CD8-positive, alpha-beta memory T cell (primary cell): ENCODE data around the gene NFASC. TPM values are rescaled to one million over a fixed set of nuclear protein-coding genes. Genes with fewer than 3 reads are reported as not detected.
A peak's percentile ranks its signal among the peaks of the same experiment; 100 is the strongest.

ENCODE experiments used
- CTCF ChIA-PET: fragments of 350-600 bp; sonication (Branson Sonifier 250); formaldehyde crosslinking; loops from one replicate; lab custom pipeline; 2021; ENCODE audit warnings: antibody characterized with exemption; lab: Charles Lee
- POLR2A ChIA-PET: fragments of 350-600 bp; sonication (Branson Sonifier 250); formaldehyde crosslinking; loops from one replicate; lab custom pipeline; 2021; ENCODE audit warnings: antibody characterized with exemption; lab: Charles Lee
- DNase-seq, 5 donors: peaks; one replicate each; pipeline versions ENCODE4 v3.0.0 to v3.0.0-alpha.2; 2020 to 2022; ENCODE audit warnings: mixed read lengths in 1 of 5
- H3K27ac ChIP-seq: one replicate; pipeline ENCODE4 v1.7.0; 2013; ENCODE audit warnings: low read depth, mild to moderate bottlenecking, low read length, moderate library complexity
- H3K27me3 ChIP-seq: 2 replicates; pipeline ENCODE4 v1.7.0; 2013; ENCODE audit warnings: low read length, mild to moderate bottlenecking; ENCODE audit not compliant: insufficient read depth, poor library complexity, severe bottlenecking
- H3K36me3 ChIP-seq: 2 replicates; pipeline ENCODE4 v1.7.0; 2013; ENCODE audit warnings: mild to moderate bottlenecking, low read length, moderate library complexity; ENCODE audit not compliant: insufficient read depth
- H3K4me1 ChIP-seq: 2 replicates; pipeline ENCODE4 v1.7.0; 2013; ENCODE audit warnings: mild to moderate bottlenecking, low read length, moderate library complexity; ENCODE audit not compliant: insufficient read depth
- H3K4me3 ChIP-seq: 2 replicates; pipeline ENCODE4 v1.7.0; 2013; ENCODE audit warnings: mild to moderate bottlenecking, low read length
- H3K9me3 ChIP-seq: 2 replicates; pipeline ENCODE4 v1.7.0; 2013; ENCODE audit warnings: mild to moderate bottlenecking, low read length
- H3K27ac Mint-ChIP-seq, 8 donors: one replicate each; pipeline ENCODE4 v1.8.0; 2020 to 2021; ENCODE audit warnings: mixed read lengths in 8 of 8, mild to moderate bottlenecking in 6 of 8, inconsistent platforms in 3 of 8, moderate library complexity in 3 of 8
- H3K27me3 Mint-ChIP-seq, 2 donors: one replicate each; pipeline ENCODE4 v1.8.0; 2020 to 2021; ENCODE audit warnings: mixed read lengths in 2 of 2, mild to moderate bottlenecking in 1 of 2, moderate library complexity in 1 of 2
- H3K36me3 Mint-ChIP-seq, 3 donors: one replicate each; pipeline ENCODE4 v1.8.0; 2020 to 2021; ENCODE audit warnings: mixed read lengths in 3 of 3, inconsistent platforms in 1 of 3, mild to moderate bottlenecking in 1 of 3
- H3K4me1 Mint-ChIP-seq, 3 donors: one replicate each; pipeline ENCODE4 v1.8.0; 2020 to 2021; ENCODE audit warnings: mixed read lengths in 3 of 3, inconsistent platforms in 1 of 3, mild to moderate bottlenecking in 1 of 3
- H3K4me3 Mint-ChIP-seq, 7 donors: one replicate each; pipeline ENCODE4 v1.8.0; 2020 to 2021; ENCODE audit warnings: mixed read lengths in 7 of 7, mild to moderate bottlenecking in 6 of 7, moderate library complexity in 4 of 7, inconsistent platforms in 2 of 7
- H3K9me3 Mint-ChIP-seq, 5 donors: one replicate each; pipeline ENCODE4 v1.8.0; 2020 to 2022; ENCODE audit warnings: mixed read lengths in 5 of 5, mild to moderate bottlenecking in 3 of 5, moderate library complexity in 2 of 5, inconsistent platforms in 1 of 5
- polyA plus RNA-seq: library from polyadenylated mRNA; unstranded; fragments of 300-500 nt; fragmentation: Illumina TruSeq; gene quantifications from one replicate; pipeline ENCODE4 v1.2.3, GENCODE V29; 2021
- total RNA-seq, 2 experiments: library from RNA; stranded (reverse); gene quantifications; one replicate each; pipeline ENCODE4 v1.2.3, GENCODE V29; 2021

NFASC gene
- total and polyA plus RNA-seq, 3 experiments from 2014 or later = 0.11 to 0.16 TPM; not detected in 1

DNA sequence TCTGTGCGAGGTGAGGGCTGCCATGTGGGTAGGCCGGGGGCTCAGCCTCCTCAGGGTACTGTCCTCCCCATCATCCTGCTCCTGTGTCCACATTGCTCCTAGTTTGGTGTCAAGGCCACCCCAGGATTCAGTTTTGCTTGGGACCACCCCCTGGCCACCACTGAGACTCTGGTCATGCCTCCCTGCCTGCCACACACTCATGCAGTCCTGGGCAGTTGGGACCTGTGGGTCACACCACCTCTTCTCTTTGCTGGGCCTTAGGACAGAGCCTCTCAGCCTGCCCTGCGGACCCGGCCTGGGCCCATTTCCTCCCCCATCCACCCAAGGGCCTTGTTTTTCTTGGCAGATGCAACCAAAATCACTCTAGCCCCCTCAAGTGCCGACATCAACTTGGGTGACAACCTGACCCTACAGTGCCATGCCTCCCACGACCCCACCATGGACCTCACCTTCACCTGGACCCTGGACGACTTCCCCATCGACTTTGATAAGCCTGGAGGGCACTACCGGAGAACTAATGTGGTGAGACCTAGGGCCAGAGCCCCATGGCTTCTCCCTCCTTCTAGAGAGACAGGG lies 194.2 kb downstream of the NFASC start:
- Histone ChIP-seq H3K4me1 (no peaks in the 10 kb centered on the region), H3K9me3 (no peaks in the 10 kb centered on the region), H3K27me3 (no peaks in the 10 kb centered on the region), H3K27ac (no peak overlapping the region), H3K4me3 (no peak overlapping the region), H3K36me3 (no peaks in the 10 kb centered on the region)
- Mint-ChIP-seq H3K27me3 (no peaks in the 10 kb centered on the region), H3K9me3 (no peaks in the 10 kb centered on the region), H3K4me3 (no peak overlapping the region), H3K27ac (no peak overlapping the region), H3K4me1 (no peaks in the 10 kb centered on the region), H3K36me3 (no peaks in the 10 kb centered on the region)
- peak in 1 of 5 donors; percentile 6 for DNase-seq
- POLR2A ChIA-PET = no interaction called here
- CTCF ChIA-PET = no interaction called here

DNA sequence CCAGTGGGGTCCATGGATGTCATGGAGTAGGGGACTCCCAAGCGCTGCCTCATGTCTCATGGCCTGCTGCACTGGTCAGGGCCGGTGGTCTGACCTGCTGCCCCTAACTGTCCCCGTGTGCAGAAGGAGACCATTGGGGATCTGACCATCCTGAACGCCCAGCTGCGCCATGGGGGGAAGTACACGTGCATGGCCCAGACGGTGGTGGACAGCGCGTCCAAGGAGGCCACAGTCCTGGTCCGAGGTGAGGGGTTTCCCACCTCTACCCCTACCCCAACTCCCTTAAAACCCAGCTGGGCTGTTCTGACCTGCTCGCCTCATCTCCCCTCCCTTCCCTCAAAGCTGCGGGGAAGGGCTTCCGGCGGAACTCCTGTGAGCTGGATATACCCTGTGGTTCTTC lies 195.0 kb downstream of the NFASC start:
- no peak overlapping the region for H3K27ac Mint-ChIP-seq
- DNase-seq = no peak
- H3K27me3 Mint-ChIP-seq = no peaks in the 10 kb centered on the region
- POLR2A ChIA-PET = no interaction called here
- Histone ChIP-seq H3K9me3 (no peaks in the 10 kb centered on the region), H3K36me3 (no peaks in the 10 kb centered on the region), H3K4me3 (no peak overlapping the region), H3K4me1 (no peaks in the 10 kb centered on the region), H3K27ac (no peak overlapping the region), H3K27me3 (no peaks in the 10 kb centered on the region)
- no peaks in the 10 kb centered on the region for H3K9me3 Mint-ChIP-seq
- peak overlapping the region in 1 of 7 donors; percentile 44 for H3K4me3 Mint-ChIP-seq
- CTCF ChIA-PET = no interaction called here
- H3K36me3 Mint-ChIP-seq = no peaks in the 10 kb centered on the region
- H3K4me1 Mint-ChIP-seq = no peaks in the 10 kb centered on the region

DNA sequence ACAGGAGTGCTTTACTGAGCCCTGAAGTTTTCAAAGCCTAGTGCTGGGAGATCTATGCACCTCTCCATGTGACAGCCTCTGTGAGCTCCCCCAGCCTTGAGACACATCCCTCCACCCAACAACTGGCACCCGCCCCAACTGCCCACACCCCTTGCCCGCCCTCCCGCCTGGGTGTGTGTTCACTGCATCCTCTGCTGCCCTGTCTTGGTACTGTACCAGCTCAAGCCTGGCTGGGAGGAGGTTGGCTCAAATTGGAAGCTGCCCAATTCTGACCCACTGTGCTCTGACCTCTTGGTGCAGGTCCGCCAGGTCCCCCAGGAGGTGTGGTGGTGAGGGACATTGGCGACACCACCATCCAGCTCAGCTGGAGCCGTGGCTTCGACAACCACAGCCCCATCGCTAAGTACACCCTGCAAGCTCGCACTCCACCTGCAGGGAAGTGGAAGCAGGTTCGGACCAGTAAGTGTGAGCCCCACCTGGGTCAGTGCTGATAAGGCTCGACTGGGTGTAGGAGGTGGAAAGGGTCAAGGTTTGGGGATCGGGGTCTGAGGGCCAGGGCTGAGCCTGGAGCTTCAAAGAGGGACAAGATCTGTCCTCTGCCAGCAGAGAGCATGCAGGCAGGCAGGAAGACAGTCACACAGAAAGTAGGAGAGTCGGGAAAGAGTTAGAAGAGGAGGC lies 195.6 kb downstream of the NFASC start:
- H3K27me3 Mint-ChIP-seq = no peaks in the 10 kb centered on the region
- no peak overlapping the region for H3K27ac ChIP-seq
- no peak overlapping the region for H3K4me3 Mint-ChIP-seq
- no peaks in the 10 kb centered on the region for H3K9me3 Mint-ChIP-seq
- CTCF ChIA-PET = no interaction called here
- H3K27me3 ChIP-seq = no peaks in the 10 kb centered on the region
- no peaks in the 10 kb centered on the region for H3K36me3 ChIP-seq
- H3K36me3 Mint-ChIP-seq = no peaks in the 10 kb centered on the region
- no peak overlapping the region for H3K4me3 ChIP-seq
- no peak for DNase-seq
- H3K4me1 Mint-ChIP-seq = no peaks in the 10 kb centered on the region
- H3K4me1 ChIP-seq = no peaks in the 10 kb centered on the region
- POLR2A ChIA-PET = no interaction called here
- peak overlapping the region in 1 of 8 donors; percentile 63 for H3K27ac Mint-ChIP-seq
- no peaks in the 10 kb centered on the region for H3K9me3 ChIP-seq

GRCh38 chr1:205067031-205067430 lies 196.4 kb downstream of the NFASC start:
- H3K4me3 Mint-ChIP-seq = no peak overlapping the region
- no peaks in the 10 kb centered on the region for H3K27me3 Mint-ChIP-seq
- Histone ChIP-seq H3K27me3 (no peaks in the 10 kb centered on the region), H3K4me1 (no peaks in the 10 kb centered on the region), H3K9me3 (no peaks in the 10 kb centered on the region), H3K4me3 (no peak overlapping the region), H3K36me3 (no peaks in the 10 kb centered on the region), H3K27ac (no peak overlapping the region)
- no peak overlapping the region for H3K27ac Mint-ChIP-seq
- no peaks in the 10 kb centered on the region for H3K4me1 Mint-ChIP-seq
- ChIA-PET POLR2A (no interaction called here), CTCF (no interaction called here)
- no peak for DNase-seq
- H3K9me3 Mint-ChIP-seq = no peaks in the 10 kb centered on the region
- no peaks in the 10 kb centered on the region for H3K36me3 Mint-ChIP-seq

- CTCF ChIA-PET = no interaction called here
- H3K4me3 Mint-ChIP-seq = no peak overlapping the region
- POLR2A ChIA-PET = no interaction called here
Observed at GRCh38 chr1:205068001-205068400, 197.3 kb downstream of the NFASC start.

DNA sequence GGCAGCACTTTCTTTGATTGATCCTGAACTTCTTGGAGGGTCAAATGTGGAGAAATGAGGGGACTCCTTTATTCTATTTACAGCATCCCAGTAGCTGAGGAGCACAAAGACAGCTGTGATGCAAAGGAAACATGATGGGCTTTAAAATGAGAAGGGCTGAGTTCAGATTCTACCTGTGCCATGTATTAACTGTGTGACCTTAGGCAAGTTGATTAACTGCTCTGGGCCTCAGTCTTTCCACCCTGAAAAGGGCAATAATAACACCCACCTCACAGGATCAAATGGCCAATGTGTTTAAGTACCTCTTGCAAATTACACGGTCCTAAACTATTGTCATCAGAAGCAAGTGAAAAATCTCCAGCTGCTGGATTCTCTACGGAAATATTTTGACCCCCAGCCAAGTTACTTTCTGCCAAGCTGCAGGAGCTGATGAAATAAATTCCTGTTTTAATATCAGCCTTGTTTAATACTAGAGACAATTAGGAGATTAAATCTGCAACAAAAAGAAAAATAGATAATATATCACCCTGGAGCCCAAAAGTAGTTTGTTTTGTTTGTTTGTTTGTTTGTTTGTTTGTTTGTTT lies 197.9 kb downstream of the NFASC start:
- ChIA-PET CTCF (no interaction called here), POLR2A (no interaction called here)
- H3K9me3 ChIP-seq = no peaks in the 10 kb centered on the region
- Mint-ChIP-seq H3K27me3 (no peaks in the 10 kb centered on the region), H3K27ac (peak overlapping the region in 1 of 8 donors; percentile 47), H3K36me3 (no peaks in the 10 kb centered on the region), H3K9me3 (no peaks in the 10 kb centered on the region), H3K4me1 (no peaks in the 10 kb centered on the region), H3K4me3 (no peak overlapping the region)
- H3K4me1 ChIP-seq = no peaks in the 10 kb centered on the region
- H3K4me3 ChIP-seq = no peak overlapping the region
- DNase-seq = no peak
- H3K27me3 ChIP-seq = no peaks in the 10 kb centered on the region
- no peaks in the 10 kb centered on the region for H3K36me3 ChIP-seq
- H3K27ac ChIP-seq = no peak overlapping the region

More at GRCh38 chr1:205068001-205068400, 197.3 kb downstream of the NFASC start:
- no peaks in the 10 kb centered on the region for H3K9me3 ChIP-seq
- Mint-ChIP-seq H3K36me3 (no peaks in the 10 kb centered on the region), H3K9me3 (no peaks in the 10 kb centered on the region), H3K27me3 (no peaks in the 10 kb centered on the region), H3K4me1 (no peaks in the 10 kb centered on the region), H3K27ac (peak overlapping the region in 1 of 8 donors; percentile 14)
- DNase-seq = no peak
- H3K4me1 ChIP-seq = no peaks in the 10 kb centered on the region
- H3K4me3 ChIP-seq = no peak overlapping the region
- no peak overlapping the region for H3K27ac ChIP-seq
- H3K27me3 ChIP-seq = no peaks in the 10 kb centered on the region
- no peaks in the 10 kb centered on the region for H3K36me3 ChIP-seq

DNA sequence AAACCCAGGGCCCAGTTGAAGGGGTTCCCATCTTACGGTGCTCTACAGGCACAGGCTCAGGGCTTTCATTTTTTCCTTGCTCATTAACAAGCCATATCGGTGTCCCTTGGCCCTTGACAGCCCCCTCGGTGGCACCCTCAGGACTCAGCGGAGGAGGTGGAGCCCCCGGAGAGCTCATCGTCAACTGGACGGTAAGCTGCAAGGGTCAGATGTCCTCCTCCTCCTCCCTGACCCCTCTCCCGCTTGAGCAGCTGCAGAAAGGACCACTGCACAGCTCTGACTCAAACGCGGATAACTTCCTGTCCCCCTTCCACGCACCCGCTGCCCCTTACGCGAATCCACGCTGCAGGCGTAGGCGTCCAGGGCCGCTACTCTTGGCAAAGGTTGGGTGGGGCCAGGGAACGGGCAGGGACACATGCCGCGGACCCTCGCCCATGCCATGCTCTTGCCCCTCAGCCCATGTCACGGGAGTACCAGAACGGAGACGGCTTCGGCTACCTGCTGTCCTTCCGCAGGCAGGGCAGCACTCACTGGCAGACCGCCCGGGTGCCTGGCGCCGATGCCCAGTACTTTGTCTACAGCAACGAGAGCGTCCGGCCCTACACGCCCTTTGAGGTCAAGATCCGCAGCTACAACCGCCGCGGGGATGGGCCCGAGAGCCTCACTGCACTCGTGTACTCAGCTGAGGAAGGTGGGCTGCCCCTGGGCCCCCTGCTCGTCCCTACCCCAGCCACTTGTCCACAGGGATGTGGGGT lies 198.9 kb downstream of the NFASC start:
- Mint-ChIP-seq H3K27me3 (no peaks in the 10 kb centered on the region), H3K4me3 (no peak overlapping the region), H3K36me3 (no peaks in the 10 kb centered on the region), H3K27ac (no peak overlapping the region), H3K9me3 (no peaks in the 10 kb centered on the region), H3K4me1 (no peaks in the 10 kb centered on the region)
- H3K27me3 ChIP-seq = no peaks in the 10 kb centered on the region
- ChIA-PET CTCF (no interaction called here), POLR2A (no interaction called here)
- no peaks in the 10 kb centered on the region for H3K9me3 ChIP-seq
- no peak overlapping the region for H3K27ac ChIP-seq
- no peaks in the 10 kb centered on the region for H3K36me3 ChIP-seq
- H3K4me1 ChIP-seq = no peaks in the 10 kb centered on the region
- no peak overlapping the region for H3K4me3 ChIP-seq
- no peak for DNase-seq

DNA sequence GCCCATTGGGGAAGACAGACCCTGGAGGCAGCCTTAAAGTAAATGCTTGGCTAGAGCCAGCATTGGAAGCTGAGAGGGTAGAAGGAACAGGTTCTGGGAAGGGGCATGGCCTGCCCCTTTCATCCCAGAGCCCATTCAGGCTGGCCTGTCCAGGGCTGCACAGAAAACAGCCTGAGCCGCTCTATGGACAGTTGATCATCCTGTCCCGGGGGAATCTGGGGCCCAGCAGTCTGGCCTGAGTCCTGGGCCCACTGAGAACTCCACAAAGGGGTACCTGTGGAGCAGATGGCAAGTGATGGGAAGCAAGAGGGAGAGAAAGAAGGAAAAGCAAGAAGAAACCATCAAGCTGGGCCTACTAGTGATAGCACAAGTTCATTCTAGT lies 200.4 kb downstream of the NFASC start:
- H3K27ac Mint-ChIP-seq = no peak overlapping the region

More for the DNA sequence above, 200.4 kb downstream of the NFASC start:
- CTCF ChIA-PET = interaction anchor here (1.1 kb wide), 1 partner anchor 9 kb away, joined by 5 read pairs; no protein-coding TSS in a partner anchor
- Histone ChIP-seq H3K27me3 (no peaks in the 10 kb centered on the region), H3K9me3 (no peaks in the 10 kb centered on the region), H3K36me3 (no peaks in the 10 kb centered on the region), H3K4me3 (no peak overlapping the region), H3K27ac (no peak overlapping the region), H3K4me1 (no peaks in the 10 kb centered on the region)
- DNase-seq = no peak
- Mint-ChIP-seq H3K36me3 (no peaks in the 10 kb centered on the region), H3K4me1 (no peaks in the 10 kb centered on the region), H3K4me3 (no peak overlapping the region), H3K9me3 (no peaks in the 10 kb centered on the region), H3K27me3 (peaks cover 0 to 2% of the 10 kb centered on the region in 2 donors)
- POLR2A ChIA-PET = no interaction called here
